ENCODE results near the gene PCID2. TPM values are rescaled to one million over a fixed set of nuclear protein-coding genes. Genes with fewer than 3 reads are reported as not detected.

The PCID2 gene
- total and polyA plus RNA-seq, 2 experiments from 2014 or later = 79.6 to 107 TPM

DNA sequence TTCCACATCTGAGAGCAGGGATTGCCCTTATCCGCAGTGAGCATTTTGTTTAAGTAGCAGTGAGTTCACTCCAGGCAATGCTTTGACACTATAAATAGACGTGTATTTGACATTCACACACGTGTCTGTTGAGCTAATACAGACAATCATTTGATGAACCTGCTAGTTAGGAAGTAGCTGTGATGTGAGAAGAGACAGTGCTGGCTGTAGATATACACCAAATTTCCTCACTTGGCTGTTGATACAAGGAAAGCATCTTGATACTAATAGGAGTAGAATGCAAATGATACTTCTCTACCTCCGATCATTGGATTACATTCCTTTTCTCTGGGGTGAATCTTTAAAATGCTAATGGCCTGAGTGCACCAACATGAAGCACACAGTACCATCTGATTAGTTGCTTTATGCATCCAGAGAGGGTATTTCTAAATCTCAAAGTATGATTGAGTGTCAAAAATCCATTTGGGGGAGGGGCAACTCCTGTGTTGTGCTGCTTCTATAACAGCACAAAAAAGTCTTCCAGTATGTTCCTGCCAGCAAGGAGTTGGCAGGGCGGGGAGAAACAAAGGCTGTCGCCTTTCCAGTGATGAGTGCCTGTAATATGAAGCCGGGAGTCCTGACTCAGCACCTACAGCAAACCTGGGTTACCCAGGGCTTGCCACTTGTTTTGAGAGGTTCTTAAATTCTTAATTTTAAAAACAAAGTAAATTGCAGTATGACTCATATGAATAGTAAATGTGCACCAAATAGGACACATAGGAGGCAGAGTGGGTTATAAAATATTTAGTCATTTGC lies 8.0 kb upstream of the PCID2 start:
- H3K79me2 ChIP-seq (replicated peaks; ENCODE audit: insufficient read depth) = peaks cover 100% of the 10 kb centered on the region
- H4K20me1 ChIP-seq (replicated peaks; ENCODE audit: insufficient read depth) = peaks cover 37% of the 10 kb centered on the region
- H3K27me3 ChIP-seq (ENCODE audit: insufficient read depth) = no peaks in the 10 kb centered on the region
- 0 out of 2 replicates have a peak, but pooled peaks cover 2% of the 10 kb centered on the region for H3F3A ChIP-seq (replicated peaks; ENCODE audit: low read depth)
- TF ChIP-seq CREB1 (CRISPR knock-in tag; IDR thresholded peaks at IDR 0.05; ENCODE audit: low read depth) (peak; percentile 57; the same call in 1 of the 2 replicates), STAT1 (IDR thresholded peaks at IDR 0.05; ENCODE audit: unreplicated experiment) (no peak)
- TF ChIP-seq, protein P1, sequence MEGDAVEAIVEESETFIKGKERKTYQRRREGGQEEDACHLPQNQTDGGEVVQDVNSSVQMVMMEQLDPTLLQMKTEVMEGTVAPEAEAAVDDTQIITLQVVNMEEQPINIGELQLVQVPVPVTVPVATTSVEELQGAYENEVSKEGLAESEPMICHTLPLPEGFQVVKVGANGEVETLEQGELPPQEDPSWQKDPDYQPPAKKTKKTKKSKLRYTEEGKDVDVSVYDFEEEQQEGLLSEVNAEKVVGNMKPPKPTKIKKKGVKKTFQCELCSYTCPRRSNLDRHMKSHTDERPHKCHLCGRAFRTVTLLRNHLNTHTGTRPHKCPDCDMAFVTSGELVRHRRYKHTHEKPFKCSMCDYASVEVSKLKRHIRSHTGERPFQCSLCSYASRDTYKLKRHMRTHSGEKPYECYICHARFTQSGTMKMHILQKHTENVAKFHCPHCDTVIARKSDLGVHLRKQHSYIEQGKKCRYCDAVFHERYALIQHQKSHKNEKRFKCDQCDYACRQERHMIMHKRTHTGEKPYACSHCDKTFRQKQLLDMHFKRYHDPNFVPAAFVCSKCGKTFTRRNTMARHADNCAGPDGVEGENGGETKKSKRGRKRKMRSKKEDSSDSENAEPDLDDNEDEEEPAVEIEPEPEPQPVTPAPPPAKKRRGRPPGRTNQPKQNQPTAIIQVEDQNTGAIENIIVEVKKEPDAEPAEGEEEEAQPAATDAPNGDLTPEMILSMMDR (conservative IDR thresholded peaks at IDR 0.05; ENCODE audit: low read depth in 2 of 2) = no peak
- no peaks in the 10 kb centered on the region for H3K9me3 Mint-ChIP-seq
- H3K27ac ChIP-seq (ENCODE audit: low read depth) = peak overlapping the region; percentile 0
- ATAC-seq (peak; percentile 80), DNase-seq (ENCODE audit: low spot score) (peak; percentile 70)
- peak overlapping the region; percentile 13 for H3K4me2 ChIP-seq
- H2AFZ ChIP-seq = no peak overlapping the region
- peak overlapping the region; percentile 29 for H3K4me3 ChIP-seq
- peaks cover 6% of the 10 kb centered on the region; the same call in 1 of the 2 replicates for H3K36me3 ChIP-seq (ENCODE audit: insufficient read depth)
- no peaks in the 10 kb centered on the region for H3K27me3 Mint-ChIP-seq (ENCODE audit: insufficient read depth, low read depth, poor library complexity)
- peaks cover 16% of the 10 kb centered on the region; the same call in 1 of the 2 replicates for H3K4me1 ChIP-seq (ENCODE audit: insufficient read depth)
- no peak overlapping the region for H3K27ac Mint-ChIP-seq
- no peak overlapping the region for H3K4me3 Mint-ChIP-seq
- H3K4me1 Mint-ChIP-seq = peaks cover 22% of the 10 kb centered on the region
- no peaks in the 10 kb centered on the region; the same call in 1 of the 2 replicates for H3K9me2 ChIP-seq (ENCODE audit: insufficient read depth)
- peaks cover 46% of the 10 kb centered on the region for H3K36me3 Mint-ChIP-seq (ENCODE audit: low read depth)

DNA sequence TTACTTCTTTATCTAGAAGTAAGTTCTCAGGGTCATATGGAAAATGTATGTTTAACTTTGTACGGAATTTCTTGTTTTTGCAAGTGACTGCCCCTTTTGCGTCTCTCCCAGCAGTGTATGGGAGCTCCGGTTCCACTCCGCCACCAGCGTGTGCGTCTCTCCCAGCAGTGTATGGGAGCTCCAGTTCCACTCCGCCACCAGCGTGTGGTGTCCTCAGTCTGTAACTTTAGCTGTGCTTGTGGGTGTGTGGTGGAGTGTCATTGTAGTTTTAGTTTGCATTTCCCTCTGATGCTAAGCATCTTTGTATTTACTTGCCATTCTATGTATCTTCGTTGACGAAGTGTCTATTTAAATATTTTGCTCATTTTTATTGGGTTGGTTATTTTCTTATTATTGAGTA lies 3.3 kb upstream of the PCID2 start:
- 0 out of 2 replicates have a peak, but pooled peaks cover 10% of the 10 kb centered on the region for H3F3A ChIP-seq (replicated peaks; ENCODE audit: low read depth)
- H3K4me1 ChIP-seq (ENCODE audit: insufficient read depth) = peaks cover 31% of the 10 kb centered on the region
- peak; percentile 25 for ATAC-seq
- peaks cover 3% of the 10 kb centered on the region for H3K27me3 Mint-ChIP-seq (ENCODE audit: insufficient read depth, low read depth, poor library complexity)
- H3K4me3 Mint-ChIP-seq = peak overlapping the region; percentile 89
- 0 out of 2 replicates have a peak overlapping the region, but pooled peaks have one; percentile 62 for H3K4me3 ChIP-seq
- H3K27me3 ChIP-seq (ENCODE audit: insufficient read depth) = no peaks in the 10 kb centered on the region
- H3K27ac Mint-ChIP-seq = peak overlapping the region; percentile 47; the same call in 1 of the 2 replicates
- H3K9me3 Mint-ChIP-seq = no peaks in the 10 kb centered on the region
- H3K36me3 Mint-ChIP-seq (ENCODE audit: low read depth) = peaks cover 41% of the 10 kb centered on the region
- no peak for TF ChIP-seq POLR2AphosphoS5 (IDR thresholded peaks at IDR 0.05; ENCODE audit: low read depth)
- TF ChIP-seq, protein P1 (conservative IDR thresholded peaks at IDR 0.05; ENCODE audit: low read depth in 2 of 2) = peak; percentile 51 to 61
- no peaks in the 10 kb centered on the region; the same call in 1 of the 2 replicates for H3K9me2 ChIP-seq (ENCODE audit: insufficient read depth)
- no peaks in the 10 kb centered on the region for H3K36me3 ChIP-seq (ENCODE audit: insufficient read depth)
- no peak overlapping the region for H2AFZ ChIP-seq
- DNase-seq (ENCODE audit: low spot score) = peak; percentile 78
- H4K20me1 ChIP-seq (replicated peaks; ENCODE audit: insufficient read depth) = peaks cover 41% of the 10 kb centered on the region
- peak overlapping the region; percentile 35 for H3K27ac ChIP-seq (ENCODE audit: low read depth)
- peak overlapping the region; percentile 80 for H3K4me2 ChIP-seq
- peaks cover 85% of the 10 kb centered on the region for H3K79me2 ChIP-seq (replicated peaks; ENCODE audit: insufficient read depth)
- peaks cover 26% of the 10 kb centered on the region for H3K4me1 Mint-ChIP-seq
